Upper lobe of right lung (tissue), 1 donor: ENCODE data around the gene FHIT. TPM values are rescaled to one million over a fixed set of nuclear protein-coding genes. Genes with fewer than 3 reads are reported as not detected.

Experiments
- ATAC-seq: fragments of 200-7000 bp; cut with Tn5 transposase; one replicate; pipeline ENCODE4 v1.9.1; 2020; ENCODE audit warnings: mild to moderate bottlenecking, moderate library complexity
- DNase-seq: peaks from one replicate; pipeline ENCODE4 v3.0.0-alpha.2; 2020
- H3K27ac ChIP-seq: fragments of 200-600 bp; one replicate; pipeline ENCODE4 v1.8.0; 2022
- H3K27me3 ChIP-seq: fragments of 200-600 bp; one replicate; pipeline ENCODE4 v1.8.0; 2022; ENCODE audit warnings: mild to moderate bottlenecking
- H3K36me3 ChIP-seq: fragments of 200-600 bp; one replicate; pipeline ENCODE4 v1.8.0; 2022
- H3K4me1 ChIP-seq: fragments of 200-600 bp; one replicate; pipeline ENCODE4 v1.8.0; 2022
- H3K4me3 ChIP-seq: fragments of 200-600 bp; one replicate; pipeline ENCODE4 v1.8.0; 2022; ENCODE audit warnings: mild to moderate bottlenecking
- H3K9me3 ChIP-seq: fragments of 200-600 bp; one replicate; pipeline ENCODE4 v1.8.0; 2022
- intact Hi-C: fragments of 100-400 bp; cut with DNase I; formaldehyde crosslinking; loops from one replicate; pipeline ENCODE4 v1.11.0; 2022
- total RNA-seq: library from RNA; stranded (reverse); fragmentation: NEBNext Ultra II Directional; extraction: Animal tissue kit (Norgen Biotek cat#: 25700); gene quantifications from one replicate; pipeline ENCODE4 v1.2.1, GENCODE V29; 2021
- TF ChIP-seq, protein P1 (sequence below): fragments of 200-600 bp; IDR thresholded peaks from one replicate; pipeline ENCODE4 v1.8.0; 2022; ENCODE audit warnings: antibody characterized with exemption
- donor health status: DM: no; HTN: yes; CAD: no; lungs with severe emphysema.

Gene FHIT
- total RNA-seq, 1 donor from 2014 or later, result 9.6 TPM

DNA sequence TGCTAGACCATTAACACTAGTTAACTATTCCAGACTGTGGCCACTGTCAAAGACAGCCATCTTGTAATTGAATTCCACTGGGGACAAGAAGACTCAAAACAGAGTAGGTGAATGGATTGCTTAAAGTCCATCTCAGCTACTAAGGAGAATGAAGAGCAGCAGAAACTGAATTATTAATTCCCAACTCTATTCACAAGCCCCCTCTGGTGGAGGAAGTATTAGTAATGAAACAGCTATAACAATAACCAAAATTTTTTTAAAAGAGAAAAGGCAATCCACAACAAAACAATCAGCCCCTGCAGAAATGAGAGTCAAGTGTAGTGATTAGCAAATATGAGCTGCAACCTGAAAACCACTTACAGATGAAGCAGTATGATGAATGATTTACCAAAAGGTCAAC, 302.8 kb downstream of the FHIT start:
- Histone ChIP-seq H3K9me3 (no peaks in the 10 kb centered on the region), H3K4me3 (no peak overlapping the region), H3K36me3 (no peaks in the 10 kb centered on the region), H3K27me3 (no peaks in the 10 kb centered on the region), H3K4me1 (no peaks in the 10 kb centered on the region), H3K27ac (no peak overlapping the region)
- ATAC-seq, result no peak
- no peak for DNase-seq
- TF ChIP-seq, protein P1, sequence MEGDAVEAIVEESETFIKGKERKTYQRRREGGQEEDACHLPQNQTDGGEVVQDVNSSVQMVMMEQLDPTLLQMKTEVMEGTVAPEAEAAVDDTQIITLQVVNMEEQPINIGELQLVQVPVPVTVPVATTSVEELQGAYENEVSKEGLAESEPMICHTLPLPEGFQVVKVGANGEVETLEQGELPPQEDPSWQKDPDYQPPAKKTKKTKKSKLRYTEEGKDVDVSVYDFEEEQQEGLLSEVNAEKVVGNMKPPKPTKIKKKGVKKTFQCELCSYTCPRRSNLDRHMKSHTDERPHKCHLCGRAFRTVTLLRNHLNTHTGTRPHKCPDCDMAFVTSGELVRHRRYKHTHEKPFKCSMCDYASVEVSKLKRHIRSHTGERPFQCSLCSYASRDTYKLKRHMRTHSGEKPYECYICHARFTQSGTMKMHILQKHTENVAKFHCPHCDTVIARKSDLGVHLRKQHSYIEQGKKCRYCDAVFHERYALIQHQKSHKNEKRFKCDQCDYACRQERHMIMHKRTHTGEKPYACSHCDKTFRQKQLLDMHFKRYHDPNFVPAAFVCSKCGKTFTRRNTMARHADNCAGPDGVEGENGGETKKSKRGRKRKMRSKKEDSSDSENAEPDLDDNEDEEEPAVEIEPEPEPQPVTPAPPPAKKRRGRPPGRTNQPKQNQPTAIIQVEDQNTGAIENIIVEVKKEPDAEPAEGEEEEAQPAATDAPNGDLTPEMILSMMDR, result no peak
- intact Hi-C loops, result no loop called here

DNA sequence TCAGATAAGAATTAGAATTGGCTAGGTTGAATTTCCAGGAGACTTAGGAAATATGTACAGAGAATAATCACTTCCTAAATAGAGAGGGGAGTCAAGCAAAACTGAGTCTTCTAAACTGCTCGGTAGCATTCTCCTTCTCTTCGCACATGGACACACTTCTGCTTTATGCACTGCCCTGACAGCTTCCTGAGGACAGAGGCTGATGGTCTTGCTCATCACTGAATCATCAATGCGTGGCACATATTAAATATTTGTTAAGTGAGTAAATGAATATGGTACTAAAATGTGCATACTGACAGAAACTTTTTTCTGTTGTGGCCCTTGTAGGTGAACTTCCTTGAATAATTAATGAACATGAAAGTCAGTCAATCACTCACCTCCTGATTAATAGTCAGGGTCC, 315.5 kb downstream of the FHIT start:
- Histone ChIP-seq H3K9me3 (no peaks in the 10 kb centered on the region), H3K4me1 (no peaks in the 10 kb centered on the region), H3K27ac (no peak overlapping the region), H3K4me3 (no peak overlapping the region), H3K27me3 (no peaks in the 10 kb centered on the region), H3K36me3 (no peaks in the 10 kb centered on the region)
- TF ChIP-seq, protein P1, result no peak
- DNase-seq, result no peak
- ATAC-seq, result no peak
- intact Hi-C loops, result no loop called here

DNA sequence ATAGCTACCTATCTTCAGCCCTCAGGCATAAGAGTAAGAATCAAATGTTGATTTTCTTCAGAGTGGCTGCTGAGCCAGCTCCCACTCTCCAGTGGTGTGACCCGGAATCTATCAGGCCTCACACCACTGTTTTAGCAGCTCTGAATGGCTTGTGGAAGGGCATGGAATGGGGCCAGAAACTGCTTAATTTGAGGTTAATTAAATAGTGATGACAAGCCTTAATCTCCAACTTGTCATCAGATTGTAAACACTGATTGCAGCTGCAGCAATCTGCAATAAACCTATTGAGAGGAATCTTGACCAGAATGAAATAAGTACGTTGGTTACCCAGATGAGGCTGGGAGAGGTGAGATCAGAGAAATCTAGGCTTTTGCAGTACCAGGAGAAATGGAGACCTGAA, 317.4 kb downstream of the FHIT start:
- ATAC-seq (no peak), DNase-seq (no peak)
- Histone ChIP-seq H3K27ac (no peak overlapping the region), H3K27me3 (no peaks in the 10 kb centered on the region), H3K4me3 (no peak overlapping the region), H3K36me3 (no peaks in the 10 kb centered on the region), H3K9me3 (no peaks in the 10 kb centered on the region), H3K4me1 (no peaks in the 10 kb centered on the region)
- TF ChIP-seq, protein P1, result no peak
- intact Hi-C loops, result no loop called here

DNA sequence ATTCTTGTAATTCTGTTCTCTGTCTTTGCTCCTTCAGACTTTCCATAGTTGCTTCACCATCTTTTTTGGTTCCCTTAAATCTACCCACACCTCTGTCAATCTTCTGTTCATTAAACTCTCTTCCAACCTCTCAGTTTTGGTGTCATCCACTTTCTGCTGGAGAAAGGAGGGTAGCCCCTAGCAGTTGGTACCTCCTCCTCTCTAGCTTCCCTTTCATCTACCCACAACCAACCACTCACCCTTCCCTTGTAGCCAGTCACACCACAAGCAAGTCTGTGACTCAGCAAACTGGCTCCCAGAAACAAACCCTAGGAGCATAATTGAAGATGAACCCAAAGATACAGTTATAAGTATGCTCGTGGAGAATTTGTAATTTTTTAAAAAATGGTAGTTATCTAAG, 318.6 kb downstream of the FHIT start:
- TF ChIP-seq, protein P1, result no peak
- DNase-seq (no peak), ATAC-seq (no peak)
- Histone ChIP-seq H3K4me3 (no peak overlapping the region), H3K27ac (no peak overlapping the region), H3K9me3 (no peaks in the 10 kb centered on the region), H3K27me3 (no peaks in the 10 kb centered on the region), H3K4me1 (no peaks in the 10 kb centered on the region), H3K36me3 (no peaks in the 10 kb centered on the region)
- intact Hi-C loops, result no loop called here

DNA sequence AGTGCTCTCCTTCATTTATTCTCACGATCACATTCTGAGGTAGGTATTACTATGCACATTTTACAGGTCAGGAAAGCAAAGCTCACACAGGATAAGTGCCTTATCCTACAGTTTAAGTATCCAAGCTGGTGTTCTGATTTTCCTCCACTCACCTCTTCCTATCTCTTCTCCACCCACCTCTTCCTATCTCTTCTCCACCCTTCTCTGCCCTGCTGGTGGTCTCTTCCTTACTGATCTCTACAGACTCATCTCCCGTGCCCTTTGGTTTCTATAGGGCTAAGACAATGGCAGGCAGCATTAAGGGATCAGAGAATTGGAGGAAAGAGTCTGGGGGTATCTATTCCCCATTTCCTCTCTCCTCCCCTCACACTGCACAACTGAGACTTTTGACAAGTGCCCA, 319.1 kb downstream of the FHIT start:
- Histone ChIP-seq H3K4me1 (no peaks in the 10 kb centered on the region), H3K4me3 (no peak overlapping the region), H3K36me3 (no peaks in the 10 kb centered on the region), H3K27ac (no peak overlapping the region), H3K9me3 (no peaks in the 10 kb centered on the region), H3K27me3 (no peaks in the 10 kb centered on the region)
- ATAC-seq (no peak), DNase-seq (no peak)
- TF ChIP-seq, protein P1, result no peak
- intact Hi-C loops, result no loop called here

DNA sequence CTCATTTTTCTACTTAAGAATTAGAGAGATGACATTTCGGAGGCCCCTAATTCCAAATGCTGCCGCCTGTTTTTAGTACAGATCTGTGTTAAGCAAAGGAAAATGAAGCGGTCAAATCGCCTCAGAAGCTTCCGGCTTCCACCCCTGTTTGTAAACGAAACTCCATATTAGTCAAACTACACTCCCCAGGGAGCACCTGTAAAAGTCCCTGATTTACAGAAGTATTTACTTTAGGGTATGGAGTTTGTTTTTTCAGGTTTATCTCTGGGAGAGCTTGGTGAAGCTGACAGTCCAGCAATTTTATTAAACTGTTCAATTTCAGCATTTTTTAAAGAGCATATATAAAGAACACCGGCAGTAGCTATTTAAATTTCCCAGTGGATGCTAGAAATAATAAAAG, 319.8 kb downstream of the FHIT start:
- TF ChIP-seq, protein P1, result no peak
- no peak overlapping the region for H3K4me3 ChIP-seq

More for the DNA sequence above, 319.8 kb downstream of the FHIT start:
- ATAC-seq (no peak), DNase-seq (no peak)
- H3K9me3 ChIP-seq, result no peaks in the 10 kb centered on the region
- H3K27me3 ChIP-seq, result no peaks in the 10 kb centered on the region
- intact Hi-C loops, result no loop called here
- no peak overlapping the region for H3K27ac ChIP-seq
- H3K36me3 ChIP-seq, result no peaks in the 10 kb centered on the region
- no peaks in the 10 kb centered on the region for H3K4me1 ChIP-seq
